GM19395 (cell line): ENCODE measurements around the gene EPB41L4A.
"Not testable (repeated sequence)": the region's sequence is repeated elsewhere in the genome, so short reads cannot be mapped to it uniquely, and the experiment has no call there.

Experiments
- ATAC-seq: cut with Tn5 transposase; IDR thresholded peaks from one replicate; pipeline ENCODE4 v1.9.1; 2021; ENCODE audit warnings: mild to moderate bottlenecking, moderate library complexity; ENCODE audit not compliant: unreplicated experiment

Gene EPB41L4A

GRCh38 chr5:112263469-112263868 is 155.6 kb downstream of the EPB41L4A start:
- ATAC-seq, result no peak

- ATAC-seq, result no peak
Observed at GRCh38 chr5:112258571-112258970, 160.5 kb downstream of the EPB41L4A start.

- no peak for ATAC-seq
Observed at GRCh38 chr5:112257976-112258375, 161.1 kb downstream of the EPB41L4A start.

GRCh38 chr5:112257005-112257404 is 162.1 kb downstream of the EPB41L4A start:
- ATAC-seq, result no peak

- ATAC-seq, result no peak
Observed at GRCh38 chr5:112254303-112254702, 164.8 kb downstream of the EPB41L4A start.

GRCh38 chr5:112253478-112254250 is 165.4 kb downstream of the EPB41L4A start:
- no peak for ATAC-seq

- ATAC-seq, result no peak
Observed at GRCh38 chr5:112250551-112250950, 168.5 kb downstream of the EPB41L4A start.

- no peak for ATAC-seq
Observed at GRCh38 chr5:112248623-112249022, 170.5 kb downstream of the EPB41L4A start.

- no peak for ATAC-seq
Observed at GRCh38 chr5:112247960-112248359, 171.1 kb downstream of the EPB41L4A start.

GRCh38 chr5:112245656-112246055 is 173.4 kb downstream of the EPB41L4A start:
- ATAC-seq, result no peak

- no peak for ATAC-seq
Observed at GRCh38 chr5:112239996-112240395, 179.1 kb downstream of the EPB41L4A start.

- ATAC-seq, result no peak
Observed at GRCh38 chr5:112238473-112238872, 180.6 kb downstream of the EPB41L4A start.

- ATAC-seq, result no peak
Observed at GRCh38 chr5:112237456-112237855, 181.6 kb downstream of the EPB41L4A start.

GRCh38 chr5:112234000-112234399 is 185.1 kb downstream of the EPB41L4A start:
- no peak for ATAC-seq

- ATAC-seq, result no peak
Observed at GRCh38 chr5:112232667-112233066, 186.4 kb downstream of the EPB41L4A start.

- no peak for ATAC-seq
Observed at GRCh38 chr5:112230606-112231005, 188.5 kb downstream of the EPB41L4A start.

GRCh38 chr5:112228667-112229066 is 190.4 kb downstream of the EPB41L4A start:
- ATAC-seq, result no peak

GRCh38 chr5:112227911-112228631 is 191.0 kb downstream of the EPB41L4A start:
- no peak for ATAC-seq

GRCh38 chr5:112226215-112226614 is 192.9 kb downstream of the EPB41L4A start:
- ATAC-seq, result no peak

- not testable (repeated sequence) for ATAC-seq
Observed at GRCh38 chr5:112222997-112223396, 196.1 kb downstream of the EPB41L4A start.

GRCh38 chr5:112221128-112221527 is 197.9 kb downstream of the EPB41L4A start:
- ATAC-seq, result no peak

- no peak for ATAC-seq
Observed at GRCh38 chr5:112219000-112219399, 200.1 kb downstream of the EPB41L4A start.
